Left kidney (tissue), 1 donor: ENCODE results near the gene RNH1. TPM values are rescaled to one million over a fixed set of nuclear protein-coding genes. Genes with fewer than 3 reads are reported as not detected.

ENCODE experiments used
- polyA plus RNA-seq: library from polyadenylated mRNA; unstranded; fragments of 120-200 nt; gene quantifications from one replicate; pipeline ENCODE4 v1.2.1, GENCODE V29; 2013; ENCODE audit not compliant: insufficient read length

RNH1 gene
- polyA plus RNA-seq, 1 donor: 71.2 TPM

Other genes starting within 250 kb of the RNH1 start
- gene NLRP6, start 228.8 kb downstream of the RNH1 start, polyA plus RNA-seq: 0.35 TPM
- gene PGGHG, start 218.1 kb downstream of the RNH1 start, polyA plus RNA-seq: 22.3 TPM
- gene IFITM5, start 207.7 kb downstream of the RNH1 start, polyA plus RNA-seq: 0.25 TPM
- gene IFITM2, start 199.4 kb downstream of the RNH1 start, polyA plus RNA-seq: 189 TPM
- gene IFITM1, start 193.2 kb downstream of the RNH1 start, polyA plus RNA-seq: 38.1 TPM
- gene IFITM3, start 186.4 kb downstream of the RNH1 start, polyA plus RNA-seq: 235 TPM
- 65.8 TPM for gene B4GALNT4, start 137.7 kb downstream of the RNH1 start, polyA plus RNA-seq
- 6.6 TPM for gene PKP3, start 113.0 kb downstream of the RNH1 start, polyA plus RNA-seq
- 38.3 TPM for gene SIGIRR, start 92.2 kb downstream of the RNH1 start, polyA plus RNA-seq
- gene ANO9, start 65.2 kb downstream of the RNH1 start, polyA plus RNA-seq: 10.6 TPM
- 34.8 TPM for gene PTDSS2, start 57.0 kb downstream of the RNH1 start, polyA plus RNA-seq
- 37.5 TPM for gene HRAS, start 28.3 kb upstream of the RNH1 start, polyA plus RNA-seq
- gene LRRC56, start 30.3 kb upstream of the RNH1 start, polyA plus RNA-seq: 3.5 TPM
- gene LMNTD2, start 53.5 kb upstream of the RNH1 start, polyA plus RNA-seq: 2.5 TPM
- gene RASSF7, start 53.7 kb upstream of the RNH1 start, polyA plus RNA-seq: 34.9 TPM
- 20.6 TPM for gene PHRF1, start 69.2 kb upstream of the RNH1 start, polyA plus RNA-seq
- 6.4 TPM for gene IRF7, start 108.7 kb upstream of the RNH1 start, polyA plus RNA-seq
- 46.0 TPM for gene CDHR5, start 117.7 kb upstream of the RNH1 start, polyA plus RNA-seq
- 0.67 TPM for gene SCT, start 119.9 kb upstream of the RNH1 start, polyA plus RNA-seq
- 1.1 TPM for gene DRD4, start 130.0 kb upstream of the RNH1 start, polyA plus RNA-seq
- 45.6 TPM for gene DEAF1, start 188.0 kb upstream of the RNH1 start, polyA plus RNA-seq
- gene TMEM80, start 188.6 kb upstream of the RNH1 start, polyA plus RNA-seq: 56.5 TPM
- 115 TPM for gene EPS8L2, start 199.0 kb upstream of the RNH1 start, polyA plus RNA-seq
- 116 TPM for gene TALDO1, start 240.2 kb upstream of the RNH1 start, polyA plus RNA-seq